ENCODE results near the gene DLG2.

GRCh38 chr11:84430661-84431060 is 1196.5 kb downstream of the DLG2 start:
- TF ChIP-seq POLR2A (IDR thresholded peaks at IDR 0.05; ENCODE audit: low read depth) (no peak), CTCF (IDR thresholded peaks at IDR 0.05) (no peak), EP300 (IDR thresholded peaks at IDR 0.05) (no peak), POLR2AphosphoS5 (IDR thresholded peaks at IDR 0.05) (no peak)
